Measurements from ENCODE around the gene PLEKHA6.

DNA sequence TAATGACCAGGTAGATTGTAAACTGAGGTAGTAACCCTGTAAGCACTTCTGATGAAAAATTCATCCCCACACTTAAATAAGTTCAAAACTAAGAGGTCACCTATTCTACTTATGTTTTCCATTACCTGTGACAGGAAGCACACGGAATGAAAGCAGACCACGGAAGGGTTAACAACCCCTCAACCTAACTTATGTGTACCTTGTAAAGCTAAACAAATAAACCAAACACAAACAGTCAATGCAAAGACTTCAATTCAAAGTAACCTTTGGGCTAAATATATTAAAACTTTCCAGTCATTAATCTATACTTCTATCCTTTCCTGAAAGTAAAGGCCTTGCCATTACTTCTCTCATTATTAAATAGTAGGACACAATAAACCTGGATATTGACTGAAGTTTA lies 44.9 kb upstream of the PLEKHA6 start:
- TF ChIP-seq, protein P1, sequence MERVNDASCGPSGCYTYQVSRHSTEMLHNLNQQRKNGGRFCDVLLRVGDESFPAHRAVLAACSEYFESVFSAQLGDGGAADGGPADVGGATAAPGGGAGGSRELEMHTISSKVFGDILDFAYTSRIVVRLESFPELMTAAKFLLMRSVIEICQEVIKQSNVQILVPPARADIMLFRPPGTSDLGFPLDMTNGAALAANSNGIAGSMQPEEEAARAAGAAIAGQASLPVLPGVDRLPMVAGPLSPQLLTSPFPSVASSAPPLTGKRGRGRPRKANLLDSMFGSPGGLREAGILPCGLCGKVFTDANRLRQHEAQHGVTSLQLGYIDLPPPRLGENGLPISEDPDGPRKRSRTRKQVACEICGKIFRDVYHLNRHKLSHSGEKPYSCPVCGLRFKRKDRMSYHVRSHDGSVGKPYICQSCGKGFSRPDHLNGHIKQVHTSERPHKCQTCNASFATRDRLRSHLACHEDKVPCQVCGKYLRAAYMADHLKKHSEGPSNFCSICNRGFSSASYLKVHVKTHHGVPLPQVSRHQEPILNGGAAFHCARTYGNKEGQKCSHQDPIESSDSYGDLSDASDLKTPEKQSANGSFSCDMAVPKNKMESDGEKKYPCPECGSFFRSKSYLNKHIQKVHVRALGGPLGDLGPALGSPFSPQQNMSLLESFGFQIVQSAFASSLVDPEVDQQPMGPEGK (CRISPR knock-in tag; IDR thresholded peaks at IDR 0.05; ENCODE audit: borderline replicate concordance): no peak
- no peak for TF ChIP-seq ESRRG (CRISPR knock-in tag; IDR thresholded peaks at IDR 0.05)
- TF ChIP-seq RARB (CRISPR knock-in tag; IDR thresholded peaks at IDR 0.05): no peak
- TF ChIP-seq ZNF70 (CRISPR knock-in tag; IDR thresholded peaks at IDR 0.05): no peak
